Lung microvascular endothelial cell (primary cell): Measurements from ENCODE around the gene TAF3. TPM values are rescaled to one million over a fixed set of nuclear protein-coding genes. Genes with fewer than 3 reads are reported as not detected.

ENCODE experiments used
- DNase-seq, 2 donors: peaks; one replicate each; pipeline versions ENCODE4 v3.0.0 to v3.0.0-alpha.2; 2010; ENCODE audit warnings: low read depth in 2 of 2
- total RNA-seq: library from RNA; depleted of rRNA; stranded (reverse); fragments of >200 nt; gene quantifications from 2 replicates; pipeline ENCODE4 v1.2.1, GENCODE V29; 2014

Gene TAF3
- total RNA-seq, 1 donor from 2014 or later: 1.4 TPM

- DNase-seq: no peak
These were observed 62.8 kb downstream of the TAF3 start for GRCh38 chr10:7881119-7881518.

GRCh38 chr10:7886056-7886455, 67.8 kb downstream of the TAF3 start:
- DNase-seq: no peak

GRCh38 chr10:7887174-7887816, 69.0 kb downstream of the TAF3 start:
- peak in 1 of 2 donors; percentile 5 for DNase-seq

GRCh38 chr10:7889947-7890542, 71.7 kb downstream of the TAF3 start:
- no peak for DNase-seq

GRCh38 chr10:7890781-7891180, 72.5 kb downstream of the TAF3 start:
- DNase-seq: no peak

GRCh38 chr10:7891634-7892033, 73.3 kb downstream of the TAF3 start:
- peak; percentile 24 to 26 for DNase-seq

GRCh38 chr10:7892146-7892545, 73.8 kb downstream of the TAF3 start:
- no peak for DNase-seq

GRCh38 chr10:7895699-7896090, 77.4 kb downstream of the TAF3 start:
- DNase-seq: no peak

- DNase-seq: no peak
These were observed 78.0 kb downstream of the TAF3 start for GRCh38 chr10:7896297-7896696.

GRCh38 chr10:7901256-7901655, 83.0 kb downstream of the TAF3 start:
- no peak for DNase-seq

- no peak for DNase-seq
These were observed 84.1 kb downstream of the TAF3 start for GRCh38 chr10:7902413-7902812.

- no peak for DNase-seq
These were observed 85.5 kb downstream of the TAF3 start for GRCh38 chr10:7903851-7904250.

- DNase-seq: no peak
These were observed 87.8 kb downstream of the TAF3 start for GRCh38 chr10:7906128-7906527.

GRCh38 chr10:7908541-7909210, 90.4 kb downstream of the TAF3 start:
- no peak for DNase-seq

GRCh38 chr10:7913126-7913872, 95.0 kb downstream of the TAF3 start:
- peak in 1 of 2 donors; percentile 19 for DNase-seq

- peak in 1 of 2 donors; percentile 39 for DNase-seq
These were observed 97.7 kb downstream of the TAF3 start for GRCh38 chr10:7915923-7916536.

GRCh38 chr10:7917736-7918135, 99.4 kb downstream of the TAF3 start:
- DNase-seq: no peak

GRCh38 chr10:7922707-7923106, 104.4 kb downstream of the TAF3 start:
- no peak for DNase-seq

- DNase-seq: no peak
These were observed 110.2 kb downstream of the TAF3 start for GRCh38 chr10:7928536-7928935.

GRCh38 chr10:7932301-7933036, 114.2 kb downstream of the TAF3 start:
- peak; percentile 35 to 90 for DNase-seq

GRCh38 chr10:7933262-7933661, 115.0 kb downstream of the TAF3 start:
- DNase-seq: no peak
